AG09319 (cell line): ENCODE results near the gene FHIT.

ENCODE experiments used
- DNase-seq: peaks from one replicate; pipeline ENCODE4 v3.0.0-alpha.2; 2010; ENCODE audit warnings: low read depth; ENCODE audit errors: extremely low read depth
- CTCF ChIP-seq: IDR thresholded peaks from 2 replicates; pipeline ENCODE4 v1.5.1; 2011; ENCODE audit warnings: low read depth, mild to moderate bottlenecking, inconsistent platforms, low read length, moderate library complexity

FHIT gene

GRCh38 chr3:60490992-60491391 lies 760.3 kb downstream of the FHIT start:
- DNase-seq: no peak
- TF ChIP-seq CTCF: no peak

GRCh38 chr3:60475096-60475495 lies 776.2 kb downstream of the FHIT start:
- no peak for DNase-seq

GRCh38 chr3:60469481-60469880 lies 781.8 kb downstream of the FHIT start:
- no peak for DNase-seq
- TF ChIP-seq CTCF: no peak

More at GRCh38 chr3:60475096-60475495, 776.2 kb downstream of the FHIT start:
- TF ChIP-seq CTCF: no peak

GRCh38 chr3:60463685-60464084 lies 787.6 kb downstream of the FHIT start:
- DNase-seq: no peak
- TF ChIP-seq CTCF: no peak

GRCh38 chr3:60461267-60461666 lies 790.0 kb downstream of the FHIT start:
- TF ChIP-seq CTCF: no peak

GRCh38 chr3:60456180-60456579 lies 795.1 kb downstream of the FHIT start:
- TF ChIP-seq CTCF: no peak
- no peak for DNase-seq

More at GRCh38 chr3:60461267-60461666, 790.0 kb downstream of the FHIT start:
- no peak for DNase-seq

GRCh38 chr3:60453326-60453725 lies 797.9 kb downstream of the FHIT start:
- TF ChIP-seq CTCF: no peak
- DNase-seq: no peak
